ENCODE data around the gene PLSCR2.

GRCh38 chr3:146493221-146493620 lies 23.9 kb upstream of the PLSCR2 start:
- no peak for TF ChIP-seq CTCF (IDR thresholded peaks at IDR 0.05)
- no peak for TF ChIP-seq POLR2A (IDR thresholded peaks at IDR 0.05)
